Astrocyte of the cerebellum (primary cell): ENCODE measurements around the gene SLC16A13.
"Not testable (repeated sequence)": the region's sequence is repeated elsewhere in the genome, so short reads cannot be mapped to it uniquely, and the experiment has no call there.

ENCODE experiments used
- DNase-seq: peaks from one replicate; pipeline ENCODE4 v3.0.0-alpha.2; 2011; ENCODE audit warnings: low read depth
- H3K4me3 ChIP-seq: 2 replicates; pipeline ENCODE4 v1.5.1; 2011; ENCODE audit warnings: mild to moderate bottlenecking, low read depth, low read length, moderate library complexity
- CTCF ChIP-seq: IDR thresholded peaks from 2 replicates; pipeline ENCODE4 v1.5.1; 2012; ENCODE audit warnings: low read length, low read depth, moderate library complexity, mild to moderate bottlenecking; ENCODE audit errors: missing control alignments
- in situ Hi-C: cut with HindIII; loops from 2 replicates; pipeline ENCODE4 v1.10.0; 2017; ENCODE audit warnings: low sequenced_read_pairs

The SLC16A13 gene

GRCh38 chr17:7047566-7047965 lies 11.8 kb downstream of the SLC16A13 start:
- in situ Hi-C loops = no loop called here
- no peak for TF ChIP-seq CTCF
- no peak for DNase-seq
- H3K4me3 ChIP-seq = no peak overlapping the region

- no peak for TF ChIP-seq CTCF
- no peak for DNase-seq
- no peak overlapping the region for H3K4me3 ChIP-seq
- in situ Hi-C loops = no loop called here
Observed at GRCh38 chr17:7048968-7049367, 13.2 kb downstream of the SLC16A13 start.

DNA sequence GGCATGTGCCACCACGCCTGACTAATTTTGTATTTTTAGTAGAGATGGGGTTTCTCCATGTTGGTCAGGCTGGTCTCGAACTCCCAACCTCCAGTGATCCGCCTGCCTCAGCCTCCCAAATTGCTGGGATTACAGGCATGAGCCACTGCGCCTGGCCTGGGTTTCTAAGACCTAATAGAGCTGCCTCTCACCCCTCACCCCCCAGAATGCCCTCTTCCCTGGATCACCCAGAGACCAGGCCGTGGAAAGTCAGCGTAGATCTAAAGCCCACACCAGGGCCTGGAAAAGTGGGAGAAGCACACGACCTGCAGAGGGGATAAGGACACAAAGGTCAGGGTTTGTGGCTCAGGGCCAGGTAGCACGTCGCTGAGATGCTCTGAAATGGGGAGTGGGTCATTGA lies 14.8 kb downstream of the SLC16A13 start:
- DNase-seq, in situ Hi-C loops, H3K4me3 ChIP-seq: not testable (repeated sequence)

GRCh38 chr17:7056386-7056785 lies 20.6 kb downstream of the SLC16A13 start:
- DNase-seq = peak; percentile 48
- H3K4me3 ChIP-seq = no peak overlapping the region
- in situ Hi-C loops = no loop called here
- TF ChIP-seq CTCF = no peak

DNA sequence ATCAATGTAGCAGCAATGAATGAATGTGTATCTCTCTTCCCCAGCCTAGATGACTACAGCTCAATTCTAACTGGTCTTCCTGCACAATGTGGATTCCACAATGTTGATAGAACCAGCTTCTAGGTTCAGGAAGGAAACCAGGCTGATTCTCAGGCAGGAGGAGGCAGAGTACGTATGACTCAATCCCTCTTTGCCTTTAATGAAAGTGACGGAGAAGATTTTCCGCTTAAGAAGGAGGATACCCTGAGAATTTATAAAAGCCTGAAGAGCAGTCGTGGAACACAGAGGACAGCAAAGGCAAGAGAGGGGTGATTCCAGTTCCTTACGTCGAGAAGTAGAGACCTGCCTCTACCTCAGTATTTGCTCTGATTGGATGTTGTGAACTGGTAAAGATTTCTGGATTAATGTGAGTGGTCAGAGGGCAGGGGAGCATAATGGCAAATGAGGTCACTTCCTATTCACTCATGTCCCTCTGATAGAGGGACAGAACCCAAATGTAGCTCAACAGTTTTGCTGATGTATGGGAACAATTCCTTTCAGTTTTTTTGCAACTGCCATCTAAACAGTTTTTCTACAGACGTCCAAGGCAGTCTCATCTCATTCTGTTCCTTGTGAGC lies 23.1 kb downstream of the SLC16A13 start:
- no peak for DNase-seq

GRCh38 chr17:7060165-7060891 lies 24.5 kb downstream of the SLC16A13 start:
- H3K4me3 ChIP-seq = no peak overlapping the region
- DNase-seq = peak; percentile 55
- no peak for TF ChIP-seq CTCF
- in situ Hi-C loops = no loop called here

More for the DNA sequence above, 23.1 kb downstream of the SLC16A13 start:
- H3K4me3 ChIP-seq = no peak overlapping the region
- in situ Hi-C loops = no loop called here
- no peak for TF ChIP-seq CTCF

GRCh38 chr17:7063518-7064094 lies 27.8 kb downstream of the SLC16A13 start:
- in situ Hi-C loops = no loop called here
- no peak for DNase-seq
- no peak overlapping the region for H3K4me3 ChIP-seq
- TF ChIP-seq CTCF = no peak
